GM21619 (cell line): ENCODE data around the gene FAM240B.

ENCODE experiments used
- ATAC-seq: cut with Tn5 transposase; IDR thresholded peaks from one replicate; pipeline ENCODE4 v1.9.1; 2021; ENCODE audit not compliant: unreplicated experiment

FAM240B gene

GRCh38 chr9:38700695-38701094 lies 19.2 kb downstream of the FAM240B start:
- ATAC-seq = no peak

DNA sequence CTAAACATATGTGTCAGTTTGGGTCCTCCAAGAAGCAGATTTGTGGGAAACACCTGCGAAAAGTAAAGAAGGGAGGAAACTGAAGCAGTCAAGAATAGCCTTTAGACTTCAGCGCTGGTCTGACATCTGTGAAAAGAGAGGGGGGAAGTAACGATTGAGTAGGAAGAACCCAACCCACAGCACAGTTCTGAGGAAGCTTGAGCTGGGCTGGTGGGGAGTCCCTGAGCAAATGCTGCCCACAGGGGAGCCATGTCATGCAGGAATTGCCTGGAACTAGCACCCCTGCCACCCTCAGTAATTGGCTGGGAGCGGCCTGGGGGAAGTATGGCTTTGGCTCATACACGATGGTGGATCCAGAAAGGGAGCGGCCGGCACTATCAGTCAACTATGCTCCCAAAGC lies 20.6 kb downstream of the FAM240B start:
- no peak for ATAC-seq

- ATAC-seq = no peak
These were observed 22.1 kb downstream of the FAM240B start for GRCh38 chr9:38697776-38698300.

- no peak for ATAC-seq
These were observed 22.9 kb downstream of the FAM240B start for GRCh38 chr9:38696999-38697398.

- ATAC-seq = no peak
These were observed 25.3 kb downstream of the FAM240B start for GRCh38 chr9:38694676-38695075.

DNA sequence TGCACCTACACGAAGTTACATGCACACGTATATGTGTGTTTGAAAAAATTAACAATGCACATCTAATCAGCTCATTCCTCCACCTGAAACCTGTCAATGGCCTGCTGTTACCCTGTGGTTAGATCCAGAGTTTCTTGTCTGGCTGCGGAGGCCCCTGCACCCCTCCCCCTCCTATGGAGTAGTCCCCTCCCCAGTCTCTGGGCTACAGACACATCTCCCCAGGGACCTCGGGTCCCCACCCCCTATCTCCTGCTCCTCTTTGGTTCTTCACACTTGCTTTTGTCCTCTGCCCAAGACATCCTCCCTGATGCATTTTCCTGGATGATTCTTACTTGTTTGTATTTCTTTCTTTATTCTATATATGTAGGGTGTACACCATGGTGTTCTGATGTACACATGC lies 27.2 kb downstream of the FAM240B start:
- no peak for ATAC-seq

DNA sequence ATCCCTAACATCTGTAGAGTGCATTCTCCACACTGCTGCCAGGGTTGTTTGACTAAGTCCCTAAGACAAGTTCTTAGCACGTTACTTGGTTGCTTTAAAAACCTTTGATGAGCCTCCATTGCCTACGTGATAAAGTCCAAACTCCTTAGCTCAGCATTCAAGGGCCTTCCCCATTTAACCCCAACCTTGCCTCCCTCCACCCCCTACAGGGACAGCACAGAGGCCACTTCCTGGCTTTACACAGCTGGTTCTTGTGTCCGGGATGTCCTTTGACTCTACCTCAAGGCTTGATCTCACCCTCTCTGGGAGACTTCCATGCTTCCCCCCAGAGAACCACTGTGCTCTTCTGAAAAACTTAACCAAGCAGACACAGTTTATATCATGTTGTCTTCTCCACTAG lies 29.4 kb downstream of the FAM240B start:
- ATAC-seq = peak; percentile 61

DNA sequence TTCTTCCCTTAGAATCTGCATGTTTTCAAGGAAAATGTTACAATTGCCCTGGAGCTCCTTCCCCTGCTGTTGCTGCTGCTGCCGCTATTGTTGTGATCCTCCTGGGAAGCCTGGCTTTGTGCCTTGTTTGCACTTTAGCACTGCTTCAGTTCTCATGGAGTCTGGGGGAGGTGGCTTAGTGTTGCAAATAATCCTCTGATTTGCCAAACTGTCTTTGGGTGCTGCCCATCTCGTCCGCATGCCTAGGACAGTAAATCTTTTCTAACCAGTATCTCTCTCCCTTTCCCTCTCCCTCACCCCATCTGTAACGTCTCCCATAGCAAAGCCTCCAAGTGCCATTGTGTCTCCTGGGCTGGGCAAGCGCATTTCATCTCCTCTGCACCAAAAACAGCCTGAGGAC lies 30.3 kb downstream of the FAM240B start:
- no peak for ATAC-seq

DNA sequence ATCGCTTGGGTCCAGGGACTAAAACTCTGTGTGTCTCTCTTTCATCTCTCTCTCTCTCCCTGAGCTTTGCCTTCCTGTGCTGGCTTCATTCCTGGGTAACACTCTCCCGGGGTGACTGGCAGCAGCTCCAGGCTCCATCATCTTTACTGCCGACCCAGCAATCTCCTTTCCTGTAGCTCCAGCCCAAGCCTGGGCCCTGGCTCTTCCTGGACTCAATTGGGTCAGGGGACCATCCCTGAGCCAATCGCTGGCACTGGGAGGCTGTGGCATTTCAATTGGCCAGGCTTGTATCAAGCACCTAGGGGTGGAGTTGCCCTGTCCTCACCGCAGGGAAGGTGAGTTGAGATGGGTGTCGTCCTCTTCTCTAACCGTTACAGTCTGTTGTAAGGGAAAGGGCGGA lies 31.9 kb downstream of the FAM240B start:
- no peak for ATAC-seq

DNA sequence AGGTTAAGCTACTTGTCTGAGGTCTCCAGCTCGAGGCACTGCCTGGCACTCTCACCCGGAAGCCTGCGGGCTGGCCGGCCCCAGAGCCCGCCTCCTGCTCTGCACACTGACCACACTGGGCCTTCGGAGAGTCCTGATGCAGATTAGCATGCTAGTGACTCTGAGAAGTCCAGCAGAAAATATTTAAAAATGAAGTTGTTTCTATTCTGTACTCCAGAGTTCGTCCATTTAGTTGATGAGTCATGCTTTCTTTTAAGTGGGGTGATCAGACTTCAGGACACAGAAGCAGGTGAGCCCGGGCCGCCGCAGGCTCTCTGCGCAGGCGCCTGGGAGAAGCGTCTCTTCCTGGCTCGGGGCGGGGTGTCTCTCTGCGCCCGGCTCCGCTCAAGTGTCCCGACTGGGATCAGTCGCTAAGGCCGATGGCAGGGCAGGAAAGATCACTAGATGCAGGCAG lies 32.5 kb downstream of the FAM240B start:
- ATAC-seq = no peak

GRCh38 chr9:38686933-38687332 lies 33.0 kb downstream of the FAM240B start:
- no peak for ATAC-seq

DNA sequence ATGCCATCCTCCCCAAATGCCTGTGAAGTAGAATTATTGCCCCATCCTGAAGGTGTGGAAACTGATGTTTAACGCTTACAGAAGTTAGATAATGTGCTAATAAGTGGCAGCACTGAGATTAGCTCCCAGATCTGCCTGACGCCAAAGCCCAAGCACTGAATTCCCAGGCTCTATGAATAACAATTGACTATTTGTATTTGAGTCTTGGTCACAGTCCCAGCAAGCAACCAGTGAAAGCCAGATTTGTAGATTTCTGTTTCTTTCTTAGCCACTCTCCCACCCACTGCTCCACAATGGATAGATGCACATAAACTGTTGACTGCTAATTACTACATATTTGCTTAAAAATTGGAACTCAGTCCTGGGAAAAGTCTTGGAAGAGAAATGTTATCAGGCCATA lies 34.4 kb downstream of the FAM240B start:
- ATAC-seq = no peak

GRCh38 chr9:38683336-38683735 lies 36.6 kb downstream of the FAM240B start:
- no peak for ATAC-seq

- no peak for ATAC-seq
These were observed 37.2 kb downstream of the FAM240B start for GRCh38 chr9:38682713-38683112.

- ATAC-seq = no peak
These were observed 38.1 kb downstream of the FAM240B start for GRCh38 chr9:38681747-38682227.

DNA sequence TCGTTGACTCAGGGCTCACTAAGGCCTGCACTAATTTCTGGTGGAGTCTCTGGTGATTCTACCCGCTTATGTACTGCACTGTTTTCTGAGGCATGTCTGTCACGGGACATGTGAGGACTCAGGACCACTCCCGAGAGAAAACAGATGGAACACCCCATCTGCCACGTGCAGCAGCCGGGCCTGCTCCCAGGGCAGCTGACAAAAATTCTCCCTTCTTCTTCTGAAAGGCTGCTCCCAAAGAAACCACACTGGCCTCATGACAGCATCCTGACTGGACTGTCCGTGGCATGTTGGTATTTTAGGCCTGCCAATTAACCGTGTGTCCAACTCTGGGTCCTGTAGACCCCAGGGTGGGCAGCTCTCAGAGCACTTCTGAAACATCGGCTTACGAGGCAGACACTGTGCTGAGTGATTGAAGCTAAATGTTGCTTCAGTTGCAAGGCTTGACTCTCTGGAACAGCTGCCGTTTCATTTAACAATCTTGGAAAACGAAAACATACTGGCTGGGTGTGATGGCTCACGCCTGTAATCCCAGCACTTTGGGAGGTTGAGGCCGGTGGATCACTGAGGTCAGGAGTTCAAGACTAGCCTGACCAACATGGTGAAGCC lies 39.0 kb downstream of the FAM240B start:
- ATAC-seq = no peak

GRCh38 chr9:38677660-38678303 lies 42.2 kb downstream of the FAM240B start:
- no peak for ATAC-seq

DNA sequence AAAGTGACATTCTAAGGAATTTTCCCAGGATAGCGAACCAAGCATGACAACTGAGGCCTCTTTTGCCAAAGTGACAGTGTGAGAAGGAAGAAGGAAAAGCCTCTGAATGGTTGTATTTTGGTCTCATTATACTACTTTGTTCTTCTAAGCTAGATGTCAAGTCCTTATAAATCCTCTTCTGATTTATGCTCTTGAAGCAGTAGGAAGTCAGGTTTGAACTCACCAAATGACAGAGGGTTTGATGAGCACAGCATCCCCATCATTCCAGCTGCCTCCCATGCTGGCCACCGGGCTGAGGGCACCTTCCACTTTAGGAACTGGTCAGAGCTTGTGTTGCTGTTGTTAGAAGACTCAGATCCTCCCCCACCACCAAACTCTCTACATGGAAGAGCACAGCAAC lies 44.1 kb downstream of the FAM240B start:
- no peak for ATAC-seq

DNA sequence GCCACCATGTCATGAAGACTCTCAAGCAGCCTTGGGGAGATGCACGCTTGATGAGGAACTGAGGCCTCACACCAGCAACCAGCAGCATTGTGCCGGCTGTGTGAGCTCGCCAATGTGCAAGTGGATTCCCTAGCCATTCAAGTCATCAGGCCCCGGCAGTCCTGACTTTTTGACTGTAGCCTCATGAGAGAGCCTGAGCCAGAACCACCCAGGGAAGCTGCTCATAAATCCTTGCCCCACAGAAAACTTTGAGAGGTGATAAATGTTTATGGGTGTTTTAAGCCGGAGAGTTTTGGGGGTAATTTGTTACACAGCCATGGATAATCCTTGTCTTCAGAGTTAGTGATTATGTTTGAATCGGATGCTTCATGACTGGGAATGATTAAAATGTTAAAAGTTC lies 44.7 kb downstream of the FAM240B start:
- no peak for ATAC-seq

DNA sequence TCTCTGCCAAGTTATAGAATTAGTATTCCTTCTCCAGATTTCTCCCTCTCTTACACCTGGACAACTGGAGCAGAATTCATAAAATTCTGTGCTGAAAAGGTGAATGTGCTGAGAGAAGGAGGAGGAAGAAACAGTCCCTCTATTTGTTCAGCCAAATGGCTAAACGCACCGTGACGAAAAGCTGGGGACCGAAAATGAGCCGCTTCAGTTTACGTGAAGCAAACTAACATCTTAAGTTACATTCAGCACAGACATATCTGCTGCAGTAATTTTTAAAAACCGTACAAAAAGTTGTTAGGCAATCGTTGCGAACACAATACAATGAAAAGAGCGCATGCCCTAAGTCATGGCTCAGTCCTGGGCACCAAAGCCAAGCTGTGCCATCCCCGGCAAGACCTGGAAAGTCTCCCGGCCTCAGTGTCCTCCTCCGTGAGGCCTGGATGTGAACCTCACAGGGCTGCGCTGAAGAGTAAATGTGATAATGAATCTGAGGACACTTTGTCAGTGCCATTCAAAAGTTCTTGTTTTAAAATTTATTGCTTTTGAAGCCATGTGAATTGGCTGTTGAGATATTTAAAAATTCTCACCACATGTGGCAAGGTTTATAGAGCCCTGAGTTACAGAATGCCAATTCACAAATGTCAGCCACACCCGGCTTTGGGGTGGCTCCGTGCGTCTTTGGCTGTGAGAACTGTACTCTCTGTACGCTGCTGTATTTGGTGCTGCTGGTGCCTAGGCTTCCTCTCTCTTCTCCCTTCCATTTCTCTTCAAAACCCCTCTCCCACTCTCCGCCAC lies 46.3 kb downstream of the FAM240B start:
- ATAC-seq = no peak

- ATAC-seq = no peak
These were observed 48.2 kb downstream of the FAM240B start for GRCh38 chr9:38671748-38672147.

DNA sequence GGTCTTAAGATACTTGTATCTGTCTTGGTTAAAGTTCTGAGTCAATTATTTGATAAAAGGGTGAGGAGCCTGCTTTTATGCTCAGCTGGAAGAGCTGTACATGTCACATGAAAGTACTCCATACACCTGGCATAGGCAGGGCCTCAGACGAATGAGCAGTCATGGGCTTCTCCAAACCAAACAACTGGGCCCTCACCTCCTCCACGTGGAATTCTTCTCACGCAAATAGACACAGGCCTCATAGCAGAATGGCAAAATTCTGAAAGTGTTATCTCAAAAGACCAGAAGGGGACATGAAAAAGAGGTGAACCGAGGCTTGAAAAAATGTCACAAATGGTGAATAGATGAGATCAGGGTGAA lies 48.6 kb downstream of the FAM240B start:
- no peak for ATAC-seq
